IPS-NIHi7 (cell line): ENCODE data around the gene PLEKHA7.
"Not testable (repeated sequence)": the region's sequence is repeated elsewhere in the genome, so short reads cannot be mapped to it uniquely, and the experiment has no call there.

Source experiments
- DNase-seq: peaks from one replicate; pipeline ENCODE4 v3.0.0; 2012; ENCODE audit warnings: mixed read lengths; ENCODE audit errors: extremely low spot score

PLEKHA7 gene

DNA sequence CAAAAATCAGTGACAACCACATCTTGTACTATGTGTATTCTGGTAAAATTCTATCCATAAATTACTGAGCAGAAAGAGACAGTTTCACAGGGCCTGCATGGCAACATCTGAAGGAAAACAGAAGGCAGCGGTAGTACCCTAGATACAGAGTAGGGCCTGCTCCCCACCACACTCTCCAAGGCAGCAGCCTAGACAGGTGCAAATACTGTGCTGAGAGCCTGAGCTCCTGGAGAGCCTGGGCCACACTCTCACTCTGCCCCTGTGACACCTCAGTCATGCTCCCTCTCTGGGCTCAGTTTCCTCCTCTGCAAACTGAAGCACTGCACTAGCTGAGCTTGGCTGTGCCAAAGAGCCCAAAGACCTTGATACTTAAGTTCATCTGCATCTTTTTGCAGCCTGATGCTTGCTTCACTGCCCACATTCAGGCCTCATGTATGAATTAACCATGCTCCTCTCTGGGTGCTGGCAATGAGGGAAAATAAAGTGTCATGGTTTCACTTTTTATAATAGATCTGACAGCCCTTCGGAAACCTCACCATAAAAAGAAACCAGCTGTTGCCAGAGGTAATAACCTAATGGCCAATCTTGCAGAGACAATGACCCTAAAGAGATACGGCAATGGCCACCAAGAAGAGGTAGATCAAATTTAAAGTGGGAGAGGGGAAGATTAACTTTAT, 104.7 kb downstream of the PLEKHA7 start:
- DNase-seq, result no peak

DNA sequence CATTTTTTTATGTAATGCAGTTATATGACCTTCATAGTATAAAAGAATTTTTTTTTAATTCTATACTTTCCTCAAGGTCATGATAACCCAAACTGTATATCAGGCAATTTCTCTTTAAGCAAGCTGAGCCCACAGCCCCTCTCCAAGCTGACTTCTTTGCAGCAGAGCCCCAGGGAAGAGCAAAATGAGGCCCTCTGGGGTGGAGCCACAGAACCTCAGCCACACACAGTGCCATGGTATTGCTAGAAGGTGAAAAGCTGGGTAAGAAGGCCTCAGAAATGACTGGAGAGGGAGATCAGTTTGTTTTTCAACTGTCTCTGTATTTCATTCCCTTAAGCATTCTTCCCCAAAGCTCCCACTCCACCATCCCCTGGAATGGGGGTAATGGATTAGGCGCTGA, 108.8 kb downstream of the PLEKHA7 start:
- DNase-seq, result no peak

DNA sequence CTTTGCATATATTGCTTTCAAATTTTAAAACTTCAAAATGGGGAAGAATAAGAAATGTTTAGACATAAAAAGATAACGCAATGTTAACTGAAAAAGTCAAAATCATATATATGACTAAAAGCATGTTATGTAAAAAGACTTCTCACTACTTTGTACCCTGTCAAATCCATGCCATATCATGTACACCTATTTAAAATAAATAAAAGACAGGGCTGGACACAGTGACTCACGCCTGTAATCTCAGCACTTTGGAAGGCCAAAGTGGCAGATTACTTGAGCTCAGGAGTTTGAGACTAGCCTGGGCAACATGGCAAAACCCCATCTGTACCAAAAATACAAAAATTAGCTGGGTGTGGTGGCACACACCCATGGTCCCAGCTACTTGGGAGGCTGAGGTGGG, 109.5 kb downstream of the PLEKHA7 start:
- not testable (repeated sequence) for DNase-seq

DNA sequence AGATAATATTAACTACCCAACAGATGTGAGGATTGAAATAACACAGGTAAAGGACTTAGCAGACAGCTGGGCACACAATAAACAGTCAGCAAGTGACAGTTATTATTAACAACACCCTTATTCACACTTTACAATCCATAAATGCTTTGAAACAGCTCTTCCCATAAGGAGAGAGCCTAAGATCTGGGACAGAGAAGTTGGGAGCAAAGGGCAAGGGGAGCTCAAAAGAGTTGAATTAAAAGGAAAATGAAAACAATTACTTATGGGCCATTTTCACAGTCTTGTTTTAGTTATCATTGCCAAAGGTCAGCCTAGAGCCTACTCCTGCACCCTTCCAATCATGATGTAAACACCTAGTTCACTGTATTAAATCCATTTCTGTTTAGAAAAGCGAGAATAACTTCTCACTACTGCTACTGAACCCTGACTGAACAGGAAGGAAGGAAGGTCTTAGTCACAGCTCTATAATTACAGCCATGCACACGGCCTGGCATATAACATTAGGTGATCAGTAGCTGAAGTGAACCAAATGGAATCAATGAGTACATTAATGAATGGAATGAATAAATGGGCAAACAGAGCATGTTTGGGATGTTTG, 111.3 kb downstream of the PLEKHA7 start:
- no peak for DNase-seq

DNA sequence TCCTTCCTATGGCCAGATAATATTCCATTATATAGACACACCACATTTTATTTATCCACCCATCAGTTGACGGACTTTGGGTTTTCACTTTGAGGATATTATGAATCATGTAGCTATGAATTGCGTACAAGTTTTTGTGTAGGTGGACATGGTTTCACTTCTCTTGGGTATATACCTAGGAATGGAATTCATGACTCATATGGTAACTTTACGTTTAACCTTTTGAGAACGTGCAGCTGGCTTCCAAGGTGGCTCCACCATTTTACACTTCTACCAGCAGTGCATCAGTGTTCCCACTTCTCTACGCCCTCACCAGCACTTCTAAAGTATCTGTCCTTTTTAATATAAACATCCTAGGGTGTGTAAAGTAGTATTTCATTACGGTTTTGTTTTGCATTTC, 112.0 kb downstream of the PLEKHA7 start:
- no peak for DNase-seq

DNA sequence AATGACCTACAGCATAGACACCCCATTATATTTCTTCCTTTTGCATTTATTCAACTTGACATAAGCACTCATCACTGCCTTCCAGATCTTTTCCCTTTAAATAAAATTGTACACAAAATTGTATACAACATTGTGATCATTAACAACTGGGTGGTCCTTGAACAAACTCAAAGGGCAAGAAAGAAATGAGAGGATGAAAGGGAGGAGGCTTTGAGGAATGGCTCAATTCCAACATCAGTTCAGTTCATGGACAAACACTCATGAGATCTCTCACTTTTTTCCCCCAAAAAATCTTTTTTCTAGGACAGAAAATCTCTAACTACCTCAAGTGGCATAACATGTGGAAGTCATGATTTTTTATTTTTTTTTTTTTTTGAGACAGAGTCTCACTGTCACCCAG, 113.7 kb downstream of the PLEKHA7 start:
- no peak for DNase-seq

DNA sequence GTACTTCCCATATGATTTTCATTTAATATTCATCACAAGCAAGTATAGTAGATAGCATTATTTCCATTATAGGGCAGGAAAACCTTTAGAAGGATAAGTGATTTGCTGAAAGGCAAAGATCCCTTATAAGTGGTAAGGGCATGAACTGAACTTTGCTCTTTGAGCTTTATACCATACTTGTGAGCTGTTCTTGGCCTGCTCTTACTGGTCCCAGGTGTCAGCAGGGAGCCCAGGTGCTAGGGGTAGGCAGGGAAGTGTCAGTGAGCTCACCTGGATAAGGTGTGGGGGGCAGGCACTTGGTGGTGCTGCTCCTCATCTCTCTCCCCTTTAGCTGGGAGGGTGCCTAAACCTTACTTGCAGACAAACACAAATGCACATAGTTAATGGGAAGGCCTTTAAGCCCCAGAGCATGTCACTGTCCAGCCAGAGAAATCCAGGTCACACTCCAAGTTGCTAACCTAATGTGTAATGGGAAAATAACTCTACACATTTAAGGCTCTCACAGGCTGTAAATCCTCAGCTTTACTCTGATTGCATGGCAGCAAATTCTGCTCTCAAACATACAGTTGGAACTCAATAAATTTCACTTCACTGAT, 114.4 kb downstream of the PLEKHA7 start:
- no peak for DNase-seq

DNA sequence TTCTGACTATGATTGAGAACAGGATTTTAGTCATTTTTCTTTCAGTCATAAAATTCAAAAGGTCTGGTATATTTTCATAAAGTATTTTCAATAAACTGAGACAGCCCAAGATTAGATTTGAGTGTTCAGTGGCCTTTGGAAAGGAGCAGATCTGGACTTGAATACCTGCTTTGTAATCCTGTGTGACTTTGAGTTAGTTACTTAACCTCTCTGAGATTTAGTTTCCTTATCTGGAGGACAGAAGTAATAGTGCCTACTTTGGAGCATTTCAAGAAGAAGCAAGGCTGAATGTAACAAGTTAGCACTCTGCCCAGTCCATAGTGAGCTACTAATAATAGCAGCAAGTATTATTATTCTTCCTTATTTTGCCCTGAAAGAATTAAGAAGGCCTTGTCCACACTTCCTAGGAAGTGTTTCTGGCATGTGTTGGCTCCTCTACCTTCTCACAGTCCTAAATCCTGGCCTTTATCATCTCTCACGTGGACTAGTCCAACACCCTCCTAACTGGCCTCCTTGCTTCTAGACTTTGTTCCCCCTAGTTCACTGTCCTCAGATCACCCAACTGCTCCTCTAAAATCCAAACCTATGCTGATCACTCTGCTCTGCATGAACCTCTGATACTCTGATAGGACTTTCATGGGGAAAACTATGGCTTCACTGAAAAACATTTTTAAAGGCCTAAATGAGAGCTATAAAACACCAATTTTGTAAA, 115.8 kb downstream of the PLEKHA7 start:
- no peak for DNase-seq

DNA sequence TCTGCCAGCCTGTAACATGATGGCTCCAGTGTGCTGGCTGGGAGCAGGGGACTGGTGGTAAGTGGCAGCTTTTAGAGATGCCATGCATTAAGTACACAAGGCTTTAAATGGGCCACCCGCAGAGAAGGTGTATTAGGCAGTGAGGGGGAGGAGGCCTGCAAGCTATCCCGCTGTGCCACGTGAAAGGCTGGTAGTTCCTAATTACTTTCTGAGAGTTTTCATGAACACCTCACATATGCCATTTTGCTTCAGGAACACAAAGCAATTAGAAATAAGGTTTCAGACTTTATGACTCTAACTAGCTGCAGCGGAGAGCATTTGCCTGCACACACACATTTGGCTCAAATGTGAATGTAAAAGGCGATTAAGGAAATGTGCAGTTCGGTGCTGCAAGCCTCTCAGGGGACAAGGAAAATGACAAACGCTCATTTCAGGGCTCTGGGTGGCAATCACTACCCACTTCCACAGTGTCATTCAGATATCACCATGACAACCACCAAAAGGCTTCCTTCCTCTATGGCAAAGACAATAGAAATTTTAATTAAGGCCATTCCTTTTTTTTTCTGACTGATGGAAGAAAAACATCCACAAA, 116.6 kb downstream of the PLEKHA7 start:
- peak; percentile 66 for DNase-seq

DNA sequence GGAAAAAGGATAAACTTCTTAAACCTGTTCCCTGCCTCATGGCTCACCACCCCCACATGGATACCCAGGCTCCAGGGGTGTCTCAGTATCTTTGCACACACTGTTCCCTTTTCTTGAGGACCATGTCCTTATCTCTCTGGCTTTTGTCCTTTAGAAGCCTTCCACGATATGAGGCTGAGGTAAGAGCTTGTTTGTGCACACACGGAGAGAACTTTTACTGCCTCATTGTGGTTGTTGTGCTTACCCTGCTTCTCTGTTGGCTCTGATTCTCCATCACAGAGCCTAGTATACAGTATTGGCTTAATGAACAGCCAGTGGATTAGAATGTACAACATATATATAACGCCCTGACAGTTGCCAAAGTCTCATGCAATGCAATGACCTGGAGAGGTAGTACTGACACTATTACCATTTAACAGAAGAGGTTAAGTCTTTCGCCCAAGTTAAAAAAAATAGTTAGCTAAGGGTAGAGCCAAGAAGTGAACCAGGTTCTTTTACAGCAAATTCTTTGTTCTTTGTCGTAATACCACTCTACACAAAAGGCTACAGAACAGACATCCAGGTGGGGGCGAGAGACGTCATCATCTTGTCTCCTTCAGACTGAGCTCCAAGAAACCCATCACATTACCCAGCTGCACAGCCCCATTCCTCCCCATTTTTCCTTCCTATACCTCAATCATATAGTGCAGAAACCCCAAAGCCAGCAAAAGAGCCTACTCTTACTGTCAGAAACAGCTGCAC, 117.3 kb downstream of the PLEKHA7 start:
- DNase-seq, result no peak

DNA sequence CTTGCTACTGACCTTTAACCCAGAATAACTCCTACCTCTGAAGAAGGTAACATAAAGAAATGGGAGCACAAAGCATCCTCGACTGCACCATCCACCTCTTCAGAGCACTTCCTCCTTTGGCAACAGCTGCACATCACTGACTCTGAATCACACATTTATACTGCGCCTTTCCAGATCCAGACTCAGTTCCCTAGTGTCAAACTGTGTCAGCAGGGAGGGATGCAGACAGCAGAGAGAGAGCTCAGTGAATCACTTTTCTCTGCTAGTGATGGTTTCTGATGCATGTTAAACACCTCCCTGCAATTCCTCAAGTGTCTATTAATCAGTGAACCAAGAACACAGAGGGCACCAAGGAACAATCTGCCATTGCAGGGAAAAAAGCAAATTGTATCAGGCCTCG, 118.9 kb downstream of the PLEKHA7 start:
- no peak for DNase-seq

DNA sequence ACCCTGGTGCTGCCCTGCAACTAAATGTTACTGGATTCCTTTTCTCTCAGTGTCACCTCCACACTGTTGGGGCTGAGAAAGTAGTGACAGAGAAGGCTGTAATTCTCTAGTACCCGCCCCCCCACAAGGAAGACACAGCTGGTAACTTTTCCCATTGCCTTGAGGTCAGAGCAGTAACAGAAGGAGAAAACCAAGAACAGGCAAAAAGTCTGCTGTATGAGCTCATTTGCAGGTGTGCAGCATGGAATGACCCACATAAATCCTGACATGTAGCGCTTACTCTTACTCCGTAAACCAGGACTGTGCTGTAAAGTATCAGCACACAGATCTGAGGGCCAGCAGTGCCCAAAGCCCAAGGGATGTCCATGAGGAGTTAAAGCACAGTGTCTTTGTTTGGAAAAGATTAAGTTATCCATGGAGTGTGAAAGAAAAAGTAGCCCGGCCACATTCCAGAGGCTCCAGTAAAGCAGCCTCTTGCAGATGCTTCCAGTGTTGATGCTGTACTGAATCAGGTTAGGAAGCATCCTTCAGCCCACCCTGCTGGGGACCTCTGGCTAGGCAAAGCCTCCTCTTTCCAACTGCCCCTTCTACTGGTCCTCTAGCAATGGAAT, 120.7 kb downstream of the PLEKHA7 start:
- peak; percentile 33 for DNase-seq

DNA sequence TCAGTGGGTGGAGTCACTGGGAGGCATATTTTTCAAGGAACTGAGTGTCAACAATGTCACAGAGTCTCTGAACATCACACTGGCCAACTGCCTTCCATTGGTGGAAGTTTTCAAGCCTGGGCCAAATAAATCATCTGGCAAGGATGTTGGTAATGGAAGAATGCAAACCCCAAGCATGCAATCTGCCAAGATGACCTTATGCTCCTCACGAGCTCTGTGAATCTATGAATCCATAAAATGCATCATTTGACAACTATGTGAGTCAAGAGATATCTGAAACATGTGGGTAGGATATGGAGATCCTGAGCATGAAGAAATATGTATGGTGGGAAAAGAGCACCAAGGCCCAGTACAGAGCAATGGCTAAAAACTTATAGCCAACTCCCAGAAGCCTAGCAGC, 122.2 kb downstream of the PLEKHA7 start:
- DNase-seq, result no peak

DNA sequence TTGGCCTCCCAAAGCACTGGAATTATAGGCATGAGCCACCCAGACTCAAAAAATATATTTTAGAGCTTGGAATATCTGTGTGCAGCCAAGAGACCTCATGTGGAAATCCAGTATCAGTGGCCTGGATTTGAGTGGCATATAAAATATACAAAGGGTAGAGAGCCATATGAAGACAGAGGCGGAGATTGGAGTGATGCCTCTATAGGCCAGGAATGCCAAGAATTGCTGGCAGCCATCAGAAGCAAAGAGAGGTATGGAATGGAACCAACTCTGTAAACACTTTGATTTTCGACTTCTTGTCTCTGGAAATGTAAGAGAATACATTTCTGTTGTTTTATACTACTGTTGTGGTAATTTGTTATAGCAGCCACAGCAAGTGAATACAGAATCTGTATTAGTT, 123.0 kb downstream of the PLEKHA7 start:
- DNase-seq, result no peak

DNA sequence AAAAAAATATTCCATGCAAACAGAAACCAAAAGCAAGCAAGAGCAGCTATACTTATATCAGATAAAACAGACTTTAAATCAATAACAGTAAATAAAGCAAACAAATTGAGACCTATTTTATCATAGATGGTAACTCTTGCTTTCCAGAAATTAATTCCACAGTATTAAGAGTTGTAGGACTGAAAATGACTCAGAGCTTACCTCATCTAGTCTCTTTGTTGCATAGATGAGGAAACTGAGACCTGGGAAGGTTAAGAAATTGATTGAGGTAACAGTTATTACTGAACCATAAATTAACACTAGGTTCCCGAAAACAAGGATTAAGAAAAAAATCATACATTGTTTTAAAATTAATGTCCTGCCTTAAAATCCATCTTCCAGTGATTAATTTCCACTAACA, 123.8 kb downstream of the PLEKHA7 start:
- DNase-seq, result no peak

DNA sequence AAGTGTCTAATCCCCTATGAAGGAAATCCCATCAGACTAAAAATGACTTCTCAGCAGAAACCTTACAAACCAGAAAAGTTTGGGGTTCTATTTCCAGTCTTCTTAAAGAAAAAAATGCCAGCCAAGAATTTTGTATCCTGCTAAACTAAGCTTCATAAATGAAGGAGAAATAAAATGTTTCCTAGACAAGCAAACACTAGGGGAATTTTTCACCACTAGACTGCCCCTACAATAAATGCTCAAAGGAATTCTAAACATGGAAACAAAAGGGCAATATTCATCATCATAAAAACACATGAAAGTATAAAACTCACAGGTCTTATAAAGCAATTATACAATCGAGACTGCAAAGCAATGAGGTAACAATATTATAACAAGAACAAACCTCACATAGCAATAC, 124.3 kb downstream of the PLEKHA7 start:
- DNase-seq, result no peak

DNA sequence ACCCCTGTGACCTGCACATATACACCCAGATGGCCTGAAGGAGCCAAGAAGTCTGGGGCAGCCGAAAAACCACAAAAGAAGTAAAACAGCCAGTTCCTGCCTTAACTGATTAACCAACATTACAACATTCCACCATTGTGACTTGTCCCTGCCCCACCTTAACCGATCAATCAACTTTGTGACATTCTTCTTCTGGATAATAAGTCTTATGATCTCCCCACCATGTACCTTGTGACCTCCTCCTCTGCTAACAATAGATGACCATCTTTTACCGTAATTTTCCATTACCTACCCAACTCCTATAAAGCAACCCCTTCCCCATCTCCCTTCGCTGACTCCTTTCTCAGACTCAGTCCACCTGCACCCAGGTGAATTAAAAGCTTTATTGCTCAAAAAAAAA, 125.2 kb downstream of the PLEKHA7 start:
- DNase-seq, result not testable (repeated sequence)

DNA sequence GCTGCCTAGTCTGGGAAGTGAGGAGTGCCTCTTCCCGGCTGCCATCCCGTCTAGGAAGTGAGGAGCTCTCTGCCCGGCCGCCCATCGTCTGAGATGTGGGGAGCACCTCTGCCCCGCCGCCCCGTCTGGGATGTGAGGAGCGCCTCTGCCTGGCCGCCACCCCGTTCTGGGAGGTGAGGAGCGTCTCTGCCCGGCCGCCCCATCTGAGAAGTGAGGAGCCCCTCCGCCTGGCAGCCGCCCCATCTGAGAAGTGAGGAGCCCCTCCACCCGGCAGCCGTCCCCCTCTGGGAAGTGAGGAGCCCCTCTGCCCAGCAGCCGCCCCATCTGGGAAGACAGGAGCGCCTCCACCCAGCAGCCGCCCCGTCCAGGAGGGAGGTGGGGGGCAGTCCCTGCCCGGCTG, 126.3 kb downstream of the PLEKHA7 start:
- not testable (repeated sequence) for DNase-seq

DNA sequence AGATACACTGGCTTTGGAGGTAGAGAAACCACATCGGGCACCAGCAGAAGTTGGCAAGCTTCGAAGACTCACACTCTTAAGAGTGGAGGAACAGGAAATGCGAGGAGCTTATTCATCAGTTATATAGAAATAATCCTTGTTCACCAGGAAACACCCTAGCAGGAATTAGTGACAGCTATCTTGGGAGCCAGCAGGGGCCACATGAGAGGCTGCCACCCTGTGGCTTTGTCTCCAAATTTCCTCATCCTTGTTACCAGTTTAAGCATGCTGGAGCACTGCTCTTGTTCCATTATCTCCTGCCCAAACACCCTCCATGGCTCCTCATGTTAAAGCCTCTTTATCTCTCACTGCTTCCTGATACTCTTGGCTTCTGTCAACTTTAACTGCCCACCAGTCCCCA, 131.0 kb downstream of the PLEKHA7 start:
- DNase-seq, result peak; percentile 53

DNA sequence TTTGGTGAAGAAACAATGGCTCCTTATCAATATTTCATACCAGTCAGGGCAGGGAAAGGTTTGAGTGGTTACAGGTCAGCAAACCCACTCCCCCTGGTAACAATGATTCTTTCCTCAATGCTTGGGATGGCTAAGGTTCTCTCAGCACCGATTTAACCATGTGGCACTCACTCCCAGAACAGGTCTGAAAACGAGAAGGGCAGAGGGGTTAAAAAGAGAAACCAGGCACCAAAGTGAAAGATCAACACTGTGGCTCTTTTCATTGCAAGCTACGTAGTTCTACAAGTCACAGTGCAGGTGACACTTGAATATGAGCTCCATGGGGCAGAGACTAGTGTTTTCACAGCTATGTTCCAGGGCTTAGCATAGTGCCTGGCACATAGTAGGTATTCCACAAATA, 132.4 kb downstream of the PLEKHA7 start:
- DNase-seq, result no peak

DNA sequence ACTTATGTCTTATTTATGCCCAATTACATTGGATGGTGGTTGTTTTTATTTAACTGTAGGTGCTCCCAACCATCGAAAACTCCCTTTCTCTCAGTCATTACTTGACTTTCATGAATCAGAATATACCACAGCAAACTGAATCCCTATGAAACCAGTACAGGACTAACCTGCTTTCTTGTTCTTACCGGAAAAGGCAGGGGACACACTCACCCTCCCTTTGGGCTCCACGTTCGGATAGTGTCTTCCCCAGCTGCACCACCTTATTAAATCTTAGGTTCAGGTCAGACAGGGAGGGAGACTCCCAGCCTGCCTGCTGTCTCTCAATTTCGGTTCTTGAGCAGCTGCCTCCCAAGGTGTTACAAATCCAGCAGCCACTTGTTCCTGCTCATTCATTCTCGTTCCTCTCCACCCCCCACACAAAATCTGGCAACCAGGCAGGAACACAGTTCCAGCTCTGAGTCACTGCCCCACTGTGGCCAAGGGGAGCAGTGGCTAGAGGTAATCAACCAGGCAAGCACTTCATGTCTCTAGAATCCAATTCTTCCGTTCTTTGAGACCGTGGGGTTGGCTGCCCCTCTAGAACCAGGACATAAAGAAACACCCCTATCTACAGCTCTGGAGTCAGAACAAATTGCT, 133.0 kb downstream of the PLEKHA7 start:
- DNase-seq, result peak; percentile 55
